Hepatocyte (in vitro differentiated cells): ENCODE results near the gene CARMIL1.

Experiments
- EZH2 ChIP-seq: fragments of 200-600 bp; sonication (generic); IDR thresholded peaks from 2 replicates; pipeline ENCODE4 v1.6.1; 2016; ENCODE audit warnings: antibody characterized with exemption, mild to moderate bottlenecking, borderline replicate concordance
- EZH2phosphoT487 ChIP-seq: fragments of 200-600 bp; sonication (generic); IDR thresholded peaks from one replicate; pipeline ENCODE4 v1.6.1; 2018; ENCODE audit warnings: antibody characterized with exemption, mild to moderate bottlenecking, low read depth, moderate library complexity; ENCODE audit not compliant: unreplicated experiment, severe bottlenecking
- TF ChIP-seq, protein P1 (sequence below): fragments of 200-600 bp; sonication (generic); IDR thresholded peaks from 2 replicates; pipeline ENCODE4 v1.5.1; 2016; ENCODE audit warnings: antibody characterized with exemption, mild to moderate bottlenecking; ENCODE audit not compliant: poor library complexity

DNA sequence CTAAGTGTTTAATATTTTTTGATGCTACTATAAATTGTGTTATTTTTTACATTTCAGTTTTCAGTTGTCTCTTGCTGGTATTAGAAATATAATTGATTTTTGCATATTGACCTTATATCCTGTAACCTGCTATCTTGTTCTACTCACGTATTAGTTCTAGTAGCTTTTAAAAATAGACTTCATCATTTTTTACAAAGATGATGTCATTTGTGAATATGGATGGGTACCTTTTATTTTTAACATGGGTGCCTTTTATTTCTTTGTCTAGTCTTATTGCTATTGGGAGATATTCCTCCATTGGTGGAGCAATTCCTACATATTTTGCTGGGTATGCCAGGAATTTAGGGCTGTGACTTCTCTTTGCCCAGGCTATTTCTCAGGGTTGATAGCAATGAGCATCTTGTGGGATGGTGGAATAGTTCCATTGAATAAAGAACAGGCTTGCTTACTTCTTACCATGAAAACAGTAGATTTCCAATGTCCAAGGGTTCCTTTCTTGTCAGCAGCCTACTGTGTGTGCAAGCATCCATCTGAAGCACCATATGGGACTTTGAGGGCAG, 149.7 kb downstream of the CARMIL1 start:
- TF ChIP-seq, protein P1, sequence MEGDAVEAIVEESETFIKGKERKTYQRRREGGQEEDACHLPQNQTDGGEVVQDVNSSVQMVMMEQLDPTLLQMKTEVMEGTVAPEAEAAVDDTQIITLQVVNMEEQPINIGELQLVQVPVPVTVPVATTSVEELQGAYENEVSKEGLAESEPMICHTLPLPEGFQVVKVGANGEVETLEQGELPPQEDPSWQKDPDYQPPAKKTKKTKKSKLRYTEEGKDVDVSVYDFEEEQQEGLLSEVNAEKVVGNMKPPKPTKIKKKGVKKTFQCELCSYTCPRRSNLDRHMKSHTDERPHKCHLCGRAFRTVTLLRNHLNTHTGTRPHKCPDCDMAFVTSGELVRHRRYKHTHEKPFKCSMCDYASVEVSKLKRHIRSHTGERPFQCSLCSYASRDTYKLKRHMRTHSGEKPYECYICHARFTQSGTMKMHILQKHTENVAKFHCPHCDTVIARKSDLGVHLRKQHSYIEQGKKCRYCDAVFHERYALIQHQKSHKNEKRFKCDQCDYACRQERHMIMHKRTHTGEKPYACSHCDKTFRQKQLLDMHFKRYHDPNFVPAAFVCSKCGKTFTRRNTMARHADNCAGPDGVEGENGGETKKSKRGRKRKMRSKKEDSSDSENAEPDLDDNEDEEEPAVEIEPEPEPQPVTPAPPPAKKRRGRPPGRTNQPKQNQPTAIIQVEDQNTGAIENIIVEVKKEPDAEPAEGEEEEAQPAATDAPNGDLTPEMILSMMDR: no peak
- no peak for TF ChIP-seq EZH2
- TF ChIP-seq EZH2phosphoT487: no peak
